Liver (tissue), 3 donors: ENCODE results near the gene HDAC9.

Source experiments
- FOXA1 ChIP-seq: IDR thresholded peaks from 2 replicates; pipeline ENCODE4 v1.6.1; 2016; ENCODE audit warnings: antibody characterized with exemption
- RXRA ChIP-seq, 2 donors: IDR thresholded peaks; 2 replicates each; pipeline ENCODE4 v1.6.1; 2017 to 2018; ENCODE audit warnings: antibody characterized with exemption in 2 of 2, mild to moderate bottlenecking in 1 of 2
- TF ChIP-seq, protein P1 (sequence below): fragments of 150-350 bp; IDR thresholded peaks from 2 replicates; pipeline ENCODE4 v1.5.1; 2017; ENCODE audit warnings: improper control_type of control experiment, low read depth, low read length; ENCODE audit not compliant: missing input control
- donor health status: healthy.
- donor health status: healthy.

DNA sequence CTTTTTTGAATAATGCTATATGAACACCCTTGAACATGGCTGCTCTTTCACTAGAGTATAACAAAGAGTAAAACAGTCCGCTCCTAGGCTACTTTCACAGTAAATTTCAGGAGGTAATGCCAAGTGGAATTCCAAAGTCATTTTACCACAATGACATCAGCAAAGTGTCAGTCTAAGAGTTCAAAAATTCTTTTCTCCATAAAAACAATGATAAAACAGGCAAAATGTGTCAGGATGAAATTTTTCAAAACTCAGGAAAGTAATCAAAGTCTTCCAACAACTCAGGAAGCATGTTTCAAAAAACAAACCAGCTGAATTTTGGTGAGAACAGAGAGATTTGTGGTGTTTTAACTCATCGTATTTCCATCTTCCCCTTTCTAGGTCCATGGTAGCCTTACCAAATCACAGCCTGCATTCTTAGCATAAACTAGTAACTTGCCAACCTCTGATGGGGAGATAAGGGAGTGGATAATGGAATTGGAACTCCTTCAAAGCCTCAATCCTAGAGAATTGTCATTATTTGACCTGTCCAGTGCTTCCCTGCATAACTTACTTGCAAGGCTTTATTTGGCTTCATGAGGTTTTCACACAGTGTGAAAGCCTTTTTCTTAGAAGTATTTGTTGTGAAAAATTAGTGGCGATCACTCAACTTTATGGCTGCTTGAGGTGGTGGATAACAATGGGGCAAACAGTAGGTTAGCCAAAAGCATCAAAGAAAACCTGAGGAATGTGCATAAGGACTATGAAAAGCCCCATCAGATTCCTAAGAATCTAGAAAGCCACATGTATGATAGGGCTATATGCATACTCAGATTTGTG is 302.7 kb downstream of the HDAC9 start:
- TF ChIP-seq, protein P1, sequence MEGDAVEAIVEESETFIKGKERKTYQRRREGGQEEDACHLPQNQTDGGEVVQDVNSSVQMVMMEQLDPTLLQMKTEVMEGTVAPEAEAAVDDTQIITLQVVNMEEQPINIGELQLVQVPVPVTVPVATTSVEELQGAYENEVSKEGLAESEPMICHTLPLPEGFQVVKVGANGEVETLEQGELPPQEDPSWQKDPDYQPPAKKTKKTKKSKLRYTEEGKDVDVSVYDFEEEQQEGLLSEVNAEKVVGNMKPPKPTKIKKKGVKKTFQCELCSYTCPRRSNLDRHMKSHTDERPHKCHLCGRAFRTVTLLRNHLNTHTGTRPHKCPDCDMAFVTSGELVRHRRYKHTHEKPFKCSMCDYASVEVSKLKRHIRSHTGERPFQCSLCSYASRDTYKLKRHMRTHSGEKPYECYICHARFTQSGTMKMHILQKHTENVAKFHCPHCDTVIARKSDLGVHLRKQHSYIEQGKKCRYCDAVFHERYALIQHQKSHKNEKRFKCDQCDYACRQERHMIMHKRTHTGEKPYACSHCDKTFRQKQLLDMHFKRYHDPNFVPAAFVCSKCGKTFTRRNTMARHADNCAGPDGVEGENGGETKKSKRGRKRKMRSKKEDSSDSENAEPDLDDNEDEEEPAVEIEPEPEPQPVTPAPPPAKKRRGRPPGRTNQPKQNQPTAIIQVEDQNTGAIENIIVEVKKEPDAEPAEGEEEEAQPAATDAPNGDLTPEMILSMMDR, result no peak
- TF ChIP-seq FOXA1 (no peak), RXRA (IDR thresholded peaks at IDR 0.05) (no peak)
